Renal cortex interstitium (tissue), 11 donors: ENCODE data around the gene PDCL2. TPM values are rescaled to one million over a fixed set of nuclear protein-coding genes. Genes with fewer than 3 reads are reported as not detected.

Source experiments
- DNase-seq, 11 donors: peaks; one replicate each; pipeline ENCODE4 v3.0.0-alpha.2; 2013; ENCODE audit warnings: low read depth in 9 of 11, low spot score in 4 of 11; ENCODE audit errors: extremely low read depth in 1 of 11
- polyA plus RNA-seq, 3 donors: library from polyadenylated mRNA; unstranded; fragments of 120-200 nt; gene quantifications; one replicate each; pipeline ENCODE4 v1.2.1, GENCODE V29; 2013; ENCODE audit not compliant: insufficient read length in 3 of 3

Gene PDCL2
- polyA plus RNA-seq, 3 donors = 0.47 TPM; not detected in 2

- DNase-seq = no peak
Observed at GRCh38 chr4:55546506-55546755, 45.6 kb downstream of the PDCL2 start.

- DNase-seq = peak in 10 of 11 donors; percentile 42 to 67 (median 59)
Observed at GRCh38 chr4:55545641-55546505, 46.2 kb downstream of the PDCL2 start.

- peak in 2 of 11 donors; percentile 15 to 21 for DNase-seq
Observed at GRCh38 chr4:55545151-55545550, 46.9 kb downstream of the PDCL2 start.

- no peak for DNase-seq
Observed at GRCh38 chr4:55543858-55544257, 48.2 kb downstream of the PDCL2 start.

- DNase-seq = no peak
Observed at GRCh38 chr4:55540271-55540670, 51.8 kb downstream of the PDCL2 start.

GRCh38 chr4:55539658-55540057 is 52.4 kb downstream of the PDCL2 start:
- DNase-seq = no peak

GRCh38 chr4:55538531-55538930 is 53.5 kb downstream of the PDCL2 start:
- no peak for DNase-seq

GRCh38 chr4:55534306-55534705 is 57.7 kb downstream of the PDCL2 start:
- no peak for DNase-seq

GRCh38 chr4:55530691-55531090 is 61.4 kb downstream of the PDCL2 start:
- no peak for DNase-seq

- no peak for DNase-seq
Observed at GRCh38 chr4:55530167-55530566, 61.9 kb downstream of the PDCL2 start.

- no peak for DNase-seq
Observed at GRCh38 chr4:55528491-55528890, 63.6 kb downstream of the PDCL2 start.

- DNase-seq = no peak
Observed at GRCh38 chr4:55524844-55525571, 67.0 kb downstream of the PDCL2 start.

- no peak for DNase-seq
Observed at GRCh38 chr4:55518442-55518841, 73.6 kb downstream of the PDCL2 start.

- DNase-seq = no peak
Observed at GRCh38 chr4:55517526-55518229, 74.4 kb downstream of the PDCL2 start.

GRCh38 chr4:55512922-55513571 is 79.0 kb downstream of the PDCL2 start:
- no peak for DNase-seq

GRCh38 chr4:55512077-55512476 is 80.0 kb downstream of the PDCL2 start:
- no peak for DNase-seq

- no peak for DNase-seq
Observed at GRCh38 chr4:55510685-55511084, 81.4 kb downstream of the PDCL2 start.

GRCh38 chr4:55509266-55509665 is 82.8 kb downstream of the PDCL2 start:
- no peak for DNase-seq

GRCh38 chr4:55507612-55508011 is 84.4 kb downstream of the PDCL2 start:
- DNase-seq = no peak
